Keratinocyte (primary cell): ENCODE data around the gene KCTD17. TPM values are rescaled to one million over a fixed set of nuclear protein-coding genes. Genes with fewer than 3 reads are reported as not detected.

Experiments
- DNase-seq: peaks from one replicate; pipeline ENCODE4 v3.0.0-alpha.2; 2011; ENCODE audit warnings: low read depth, missing footprints, low spot score
- FAIRE-seq: peaks from 2 replicates; lab custom pipeline; 2011; peaks lifted over from hg19 to GRCh38; lab: Jason Lieb, UNC
- H2AFZ ChIP-seq: 2 replicates; pipeline ENCODE4 v1.6.0; 2012; ENCODE audit warnings: low read length, control low read depth, inconsistent platforms; ENCODE audit not compliant: control insufficient read depth
- H3K27ac ChIP-seq: 2 replicates; pipeline ENCODE4 v1.5.1; 2011; ENCODE audit warnings: low read length; ENCODE audit not compliant: control insufficient read depth, insufficient read depth
- H3K27me3 ChIP-seq: 3 replicates; pipeline ENCODE4 v1.6.0; 2011; ENCODE audit warnings: low read length; ENCODE audit not compliant: control insufficient read depth, insufficient read depth; ENCODE audit errors: extremely low read depth
- H3K36me3 ChIP-seq, 2 experiments: 2 replicates in 1 of 2; 3 replicates in 1 of 2; pipeline ENCODE4 v1.5.1; 2011; ENCODE audit warnings: low read length in 2 of 2, mild to moderate bottlenecking in 1 of 2; ENCODE audit not compliant: control insufficient read depth in 2 of 2, insufficient read depth in 2 of 2; ENCODE audit errors: extremely low read depth in 1 of 2
- H3K4me1 ChIP-seq: 3 replicates; pipeline ENCODE4 v1.5.1; 2011; ENCODE audit warnings: low read length; ENCODE audit not compliant: control insufficient read depth, insufficient read depth; ENCODE audit errors: extremely low read depth
- H3K4me2 ChIP-seq: 3 replicates; pipeline ENCODE4 v1.6.0; 2011; ENCODE audit warnings: low read depth, low read length; ENCODE audit not compliant: control insufficient read depth, insufficient read depth; ENCODE audit errors: extremely low read depth
- H3K4me3 ChIP-seq, 3 experiments: fragments of 200-600 bp in 1 of 3; sonication (generic) in 1 of 3; 2 replicates in 2 of 3; 3 replicates in 1 of 3; pipeline ENCODE4 v1.5.1; 2011 to 2016; ENCODE audit warnings: low read length in 3 of 3, mild to moderate bottlenecking in 3 of 3, control low read depth in 2 of 3, inconsistent platforms in 1 of 3, low read depth in 1 of 3, mixed read lengths in 1 of 3, mixed run types in 1 of 3, moderate library complexity in 1 of 3; ENCODE audit not compliant: control insufficient read depth in 2 of 3, insufficient read depth in 2 of 3; ENCODE audit errors: extremely low read depth in 1 of 3
- H3K79me2 ChIP-seq: 2 replicates; pipeline ENCODE4 v1.6.0; 2012; ENCODE audit warnings: low read length; ENCODE audit not compliant: control insufficient read depth, insufficient read depth
- H3K9ac ChIP-seq: 3 replicates; pipeline ENCODE4 v1.6.0; 2011; ENCODE audit warnings: low read length; ENCODE audit not compliant: control insufficient read depth, insufficient read depth; ENCODE audit errors: extremely low read depth
- H3K9me1 ChIP-seq: 3 replicates; pipeline ENCODE4 v1.6.0; 2011; ENCODE audit warnings: low read length; ENCODE audit not compliant: control insufficient read depth, insufficient read depth; ENCODE audit errors: extremely low read depth
- H3K9me3 ChIP-seq: 2 replicates; pipeline ENCODE4 v1.5.1; 2012; ENCODE audit warnings: low read depth, low read length; ENCODE audit not compliant: control insufficient read depth
- H4K20me1 ChIP-seq: 3 replicates; pipeline ENCODE4 v1.6.0; 2011; ENCODE audit warnings: low read length; ENCODE audit not compliant: control insufficient read depth, insufficient read depth; ENCODE audit errors: extremely low read depth
- CTCF ChIP-seq, 3 experiments: IDR thresholded peaks in 1 of 3; conservative IDR thresholded peaks in 1 of 3; optimal IDR thresholded peaks in 1 of 3; 2 replicates in 2 of 3; 3 replicates in 1 of 3; pipeline versions ENCODE3 to v1.5.1; 2011; ENCODE audit warnings: low read length in 3 of 3, mild to moderate bottlenecking in 3 of 3, moderate library complexity in 2 of 3, control low read depth in 1 of 3, inconsistent platforms in 1 of 3; ENCODE audit not compliant: insufficient read depth in 2 of 3; ENCODE audit errors: extremely low read depth in 1 of 3
- EZH2 ChIP-seq: IDR thresholded peaks from one replicate; pipeline ENCODE4 v1.6.1; 2012; ENCODE audit warnings: inconsistent platforms, mild to moderate bottlenecking, low read length, moderate library complexity
- dilution Hi-C: fragments of 300-500 bp; cut with MboI; formaldehyde crosslinking; loops from one replicate; pipeline ENCODE4 v1.7.0; 2020; ENCODE audit warnings: low sequenced_read_pairs; ENCODE audit not compliant: extremely low pct_ligation_motif_present
- polyA plus RNA-seq, 5 experiments: library from polyadenylated mRNA; depleted of rRNA in 3 of 5; stranded (reverse) in 3 of 5; stranded (forward) in 1 of 5; unstranded in 1 of 5; fragments of >200 nt; gene quantifications; 1 replicate in 1 of 5; 2 replicates in 3 of 5; 3 replicates in 1 of 5; pipeline versions ENCODE4 v1.2.1 to v1.2.3, GENCODE V29; 2011 to 2012; ENCODE audit warnings: missing spikeins in 2 of 5, low read depth in 1 of 5, low replicate concordance in 1 of 5

KCTD17 gene
- polyA plus RNA-seq, 1 donor (not counting 4 experiments of a cell fraction or from before 2014, with no cell fraction given) = 16.3 TPM

- Histone ChIP-seq H3K4me3 (no peak overlapping the region), H4K20me1 (no peaks in the 10 kb centered on the region), H3K9me1 (no peaks in the 10 kb centered on the region), H3K27me3 (no peaks in the 10 kb centered on the region), H3K9me3 (no peaks in the 10 kb centered on the region), H3K36me3 (no peaks in the 10 kb centered on the region), H3K4me1 (peaks cover 3% of the 10 kb centered on the region), H3K9ac (no peak overlapping the region), H2AFZ (no peak overlapping the region), H3K4me2 (no peak overlapping the region), H3K27ac (no peak overlapping the region), H3K79me2 (no peaks in the 10 kb centered on the region)
- dilution Hi-C loops = no loop called here
- DNase-seq (no peak), FAIRE-seq (no peak)
- TF ChIP-seq CTCF (optimal IDR thresholded peaks at IDR 0.05 in 1 of 3, IDR thresholded peaks at IDR 0.05 in 1 of 3, conservative IDR thresholded peaks at IDR 0.05 in 1 of 3; ENCODE audit: extremely low read depth in 1 of 3, insufficient read depth in 2 of 3, low read length in 3 of 3) (no peak), EZH2 (no peak)
These were observed 34.6 kb downstream of the KCTD17 start for GRCh38 chr22:37086184-37086583.

GRCh38 chr22:37088108-37088605, 36.6 kb downstream of the KCTD17 start:
- no peak overlapping the region for H3K27ac ChIP-seq
- H3K79me2 ChIP-seq = no peaks in the 10 kb centered on the region
- TF ChIP-seq EZH2 (no peak), CTCF (optimal IDR thresholded peaks at IDR 0.05 in 1 of 3, IDR thresholded peaks at IDR 0.05 in 1 of 3, conservative IDR thresholded peaks at IDR 0.05 in 1 of 3; ENCODE audit: extremely low read depth in 1 of 3, insufficient read depth in 2 of 3, low read length in 3 of 3) (no peak)

More at GRCh38 chr22:37088108-37088605, 36.6 kb downstream of the KCTD17 start:
- Histone ChIP-seq H3K27me3 (peaks cover 7% of the 10 kb centered on the region), H3K4me2 (no peak overlapping the region), H4K20me1 (no peaks in the 10 kb centered on the region), H3K9ac (no peak overlapping the region), H3K9me3 (no peaks in the 10 kb centered on the region), H3K36me3 (no peaks in the 10 kb centered on the region), H2AFZ (no peak overlapping the region), H3K4me1 (peaks cover 3% of the 10 kb centered on the region), H3K4me3 (no peak overlapping the region), H3K9me1 (no peaks in the 10 kb centered on the region)
- FAIRE-seq = no peak
- dilution Hi-C loops = no loop called here
- DNase-seq = peak; percentile 46
